Activated T-helper 9 cell treated with anti-CD3 and anti-CD28 coated beads, Interleukin-2, amount 50 U/mL, for 16 hours (primary cell): ENCODE data around the gene CD99.

Experiments
- DNase-seq: peaks from one replicate; pipeline ENCODE4 v3.0.0-alpha.2; 2020; ENCODE audit warnings: low read depth

The CD99 gene

GRCh38 chrX:2676794-2677675 is 14.1 kb upstream of the CD99 start:
- DNase-seq: no peak

GRCh38 chrX:2677764-2678163 is 13.3 kb upstream of the CD99 start:
- DNase-seq: no peak

- DNase-seq: no peak
These were observed 12.5 kb upstream of the CD99 start for GRCh38 chrX:2678583-2678982.

- DNase-seq: no peak
These were observed 11.3 kb upstream of the CD99 start for GRCh38 chrX:2679534-2680485.

- no peak for DNase-seq
These were observed 10.4 kb upstream of the CD99 start for GRCh38 chrX:2680486-2681348.

GRCh38 chrX:2682565-2683177 is 8.4 kb upstream of the CD99 start:
- DNase-seq: no peak

GRCh38 chrX:2684256-2684655 is 6.8 kb upstream of the CD99 start:
- no peak for DNase-seq

- no peak for DNase-seq
These were observed 5.2 kb upstream of the CD99 start for GRCh38 chrX:2685886-2686285.

GRCh38 chrX:2689773-2690666 is 1.1 kb upstream of the CD99 start:
- no peak for DNase-seq

- DNase-seq: no peak
These were observed 587 bp downstream of the CD99 start for GRCh38 chrX:2691543-2692220.

GRCh38 chrX:2692221-2693112 is 1.4 kb downstream of the CD99 start:
- no peak for DNase-seq

GRCh38 chrX:2693113-2694002 is 2.3 kb downstream of the CD99 start:
- no peak for DNase-seq

- no peak for DNase-seq
These were observed 3.8 kb downstream of the CD99 start for GRCh38 chrX:2694914-2695267.

GRCh38 chrX:2696698-2697215 is 5.7 kb downstream of the CD99 start:
- no peak for DNase-seq

GRCh38 chrX:2697306-2697705 is 6.2 kb downstream of the CD99 start:
- DNase-seq: no peak

GRCh38 chrX:2697741-2698299 is 6.7 kb downstream of the CD99 start:
- no peak for DNase-seq

- DNase-seq: no peak
These were observed 7.5 kb downstream of the CD99 start for GRCh38 chrX:2698604-2699003.
